H1 (cell line): ENCODE results near the gene CAPN7. TPM values are rescaled to one million over a fixed set of nuclear protein-coding genes. Genes with fewer than 3 reads are reported as not detected.

ENCODE experiments used
- CTCF ChIA-PET: fragments of 300-600 bp; sonication (Branson Sonifier 250); formaldehyde crosslinking; loops from one replicate; lab custom pipeline; 2021; ENCODE audit not compliant: partially characterized antibody; lab: Charles Lee
- POLR2A ChIA-PET: fragments of 300-600 bp; sonication (Branson Sonifier 250); formaldehyde crosslinking; loops from one replicate; lab custom pipeline; 2021; ENCODE audit warnings: inconsistent platforms; ENCODE audit not compliant: partially characterized antibody; lab: Charles Lee
- DNase-seq, 2 experiments: peaks; one replicate each; pipeline versions ENCODE4 v3.0.0 to v3.0.0-alpha.2; 2010 to 2022; ENCODE audit warnings: low spot score in 2 of 2, low read depth in 1 of 2, mixed read lengths in 1 of 2
- FAIRE-seq: peaks from 2 replicates; lab custom pipeline; 2011; peaks lifted over from hg19 to GRCh38; lab: Jason Lieb, UNC
- H2AFZ ChIP-seq: 2 replicates; pipeline ENCODE4 v1.8.1; 2012; ENCODE audit warnings: low read length, inconsistent platforms
- H2AK5ac ChIP-seq: 2 replicates; pipeline ENCODE4 v1.6.1; 2013; ENCODE audit warnings: low read depth, low read length
- H2BK120ac ChIP-seq: replicated peaks from 2 replicates; pipeline ENCODE3; 2013; ENCODE audit warnings: low read depth, low read length, inconsistent platforms
- H2BK12ac ChIP-seq: 2 replicates; pipeline ENCODE4 v1.6.1; 2013; ENCODE audit warnings: low read depth, low read length
- H2BK15ac ChIP-seq: 2 replicates; pipeline ENCODE4 v1.6.1; 2013; ENCODE audit warnings: low read length
- H2BK20ac ChIP-seq: 2 replicates; pipeline ENCODE4 v1.6.1; 2013; ENCODE audit warnings: low read length
- H2BK5ac ChIP-seq: 2 replicates; pipeline ENCODE4 v1.6.1; 2013; ENCODE audit warnings: low read depth, low read length
- H3K14ac ChIP-seq: 2 replicates; pipeline ENCODE4 v1.6.1; 2013; ENCODE audit warnings: inconsistent platforms; ENCODE audit not compliant: insufficient read length
- H3K18ac ChIP-seq: 2 replicates; pipeline ENCODE4 v1.6.1; 2013; ENCODE audit warnings: low read length; ENCODE audit errors: extremely low read depth
- H3K23ac ChIP-seq: 2 replicates; pipeline ENCODE4 v1.6.1; 2013; ENCODE audit warnings: inconsistent platforms; ENCODE audit not compliant: insufficient read length
- H3K23me2 ChIP-seq: 2 replicates; pipeline ENCODE4 v1.6.1; 2013; ENCODE audit warnings: low read depth, low read length
- H3K27ac ChIP-seq: 2 replicates; pipeline ENCODE4 v1.6.1; 2011; ENCODE audit warnings: low read depth, low read length, inconsistent platforms
- H3K27me3 ChIP-seq, 4 experiments: replicated peaks in 1 of 4; 1 replicate in 1 of 4; 2 replicates in 3 of 4; pipeline versions ENCODE4 v1.6.1 to v1.8.1; 2011 to 2013; ENCODE audit warnings: low read length in 3 of 4, mild to moderate bottlenecking in 3 of 4, inconsistent platforms in 2 of 4, mixed read lengths in 2 of 4, moderate library complexity in 1 of 4; ENCODE audit not compliant: control insufficient read depth in 3 of 4, insufficient read depth in 3 of 4; ENCODE audit errors: extremely low read depth in 1 of 4
- H3K36me3 ChIP-seq, 4 experiments: 2 replicates each; pipeline versions ENCODE4 v1.6.1 to v1.8.1; 2011 to 2013; ENCODE audit warnings: mild to moderate bottlenecking in 4 of 4, low read length in 3 of 4, moderate library complexity in 2 of 4, control low read depth in 1 of 4, inconsistent platforms in 1 of 4; ENCODE audit not compliant: insufficient read depth in 4 of 4, control insufficient read depth in 2 of 4
- H3K4ac ChIP-seq: replicated peaks from 2 replicates; pipeline ENCODE3; 2013; ENCODE audit warnings: low read length, low read depth, mixed read lengths, inconsistent platforms; ENCODE audit not compliant: insufficient read length
- H3K4me1 ChIP-seq, 4 experiments: replicated peaks in 1 of 4; 1 replicate in 1 of 4; 2 replicates in 3 of 4; pipeline versions ENCODE4 v1.6.1 to v1.8.1; 2011 to 2013; ENCODE audit warnings: low read length in 3 of 4, inconsistent platforms in 2 of 4, mixed read lengths in 1 of 4; ENCODE audit not compliant: insufficient read depth in 4 of 4, control insufficient read depth in 3 of 4
- H3K4me2 ChIP-seq, 2 experiments: 2 replicates each; pipeline versions ENCODE4 v1.6.1 to v1.8.1; 2011 to 2013; ENCODE audit warnings: low read depth in 2 of 2, low read length in 2 of 2, control low read depth in 1 of 2, inconsistent platforms in 1 of 2, mild to moderate bottlenecking in 1 of 2; ENCODE audit not compliant: insufficient read depth in 1 of 2
- H3K4me3 ChIP-seq, 4 experiments: fragments of 200-600, 300-600 bp in 1 of 4; sonication (generic), shearing (Covaris generic), sonication (Bioruptor Twin) in 1 of 4; 2 replicates each; pipeline versions ENCODE4 v1.5.1 to v1.8.1; 2011 to 2016; ENCODE audit warnings: low read length in 4 of 4, low read depth in 3 of 4, control low read depth in 2 of 4, inconsistent platforms in 2 of 4, mild to moderate bottlenecking in 2 of 4, mixed read lengths in 1 of 4, moderate library complexity in 1 of 4; ENCODE audit not compliant: insufficient read depth in 2 of 4; ENCODE audit errors: extremely low read depth in 1 of 4
- H3K56ac ChIP-seq: replicated peaks from 2 replicates; pipeline ENCODE3; 2013; ENCODE audit warnings: low read depth, mild to moderate bottlenecking, mixed read lengths, low read length, inconsistent platforms; ENCODE audit not compliant: insufficient read length
- H3K79me1 ChIP-seq: 2 replicates; pipeline ENCODE4 v1.6.1; 2013; ENCODE audit warnings: low read depth, low read length, control low read depth
- H3K79me2 ChIP-seq, 2 experiments: 2 replicates each; pipeline versions ENCODE4 v1.6.1 to v1.8.1; 2012 to 2013; ENCODE audit warnings: low read length in 2 of 2, mild to moderate bottlenecking in 2 of 2, inconsistent platforms in 1 of 2; ENCODE audit not compliant: insufficient read depth in 2 of 2, control insufficient read depth in 1 of 2
- H3K9ac ChIP-seq, 4 experiments: replicated peaks in 1 of 4; 1 replicate in 1 of 4; 2 replicates in 3 of 4; pipeline versions ENCODE4 v1.6.1 to v1.8.1; 2011 to 2013; ENCODE audit warnings: low read depth in 3 of 4, low read length in 3 of 4, control low read depth in 2 of 4, mild to moderate bottlenecking in 2 of 4, moderate library complexity in 2 of 4, inconsistent platforms in 1 of 4; ENCODE audit errors: extremely low read depth in 1 of 4
- H3K9me3 ChIP-seq, 2 experiments: 2 replicates each; pipeline versions ENCODE4 v1.6.1 to v1.8.1; 2012 to 2013; ENCODE audit warnings: mild to moderate bottlenecking in 2 of 2, moderate library complexity in 2 of 2, control low read depth in 1 of 2, inconsistent platforms in 1 of 2, low read depth in 1 of 2, low read length in 1 of 2, mixed read lengths in 1 of 2; ENCODE audit not compliant: insufficient read depth in 2 of 2
- H4K20me1 ChIP-seq, 2 experiments: replicated peaks in 1 of 2; 2 replicates each; pipeline versions ENCODE3 to v1.8.1; 2011 to 2013; ENCODE audit warnings: inconsistent platforms in 2 of 2, low read length in 2 of 2, mild to moderate bottlenecking in 1 of 2; ENCODE audit not compliant: insufficient read depth in 2 of 2, control insufficient read depth in 1 of 2
- H4K5ac ChIP-seq: 2 replicates; pipeline ENCODE4 v1.6.1; 2013; ENCODE audit warnings: low read length, low read depth, mixed read lengths, inconsistent platforms; ENCODE audit not compliant: insufficient read length
- H4K8ac ChIP-seq: 2 replicates; pipeline ENCODE4 v1.8.0; 2013; ENCODE audit warnings: mild to moderate bottlenecking, moderate library complexity, low read length, inconsistent platforms; ENCODE audit not compliant: insufficient read depth; ENCODE audit errors: extremely low read depth
- H4K91ac ChIP-seq: replicated peaks from 2 replicates; pipeline ENCODE3; 2013; ENCODE audit warnings: low read length, mixed read lengths, inconsistent platforms; ENCODE audit not compliant: insufficient read length
- EGR1 ChIP-seq: IDR thresholded peaks from 2 replicates; pipeline ENCODE4 v1.6.1; 2011; ENCODE audit warnings: low read depth, low read length, borderline replicate concordance
- EZH2 ChIP-seq: fragments of 200-600 bp; sonication (generic); IDR thresholded peaks from 2 replicates; pipeline ENCODE4 v1.7.1; 2012; ENCODE audit warnings: low read depth, mild to moderate bottlenecking, moderate library complexity, low read length, inconsistent platforms; ENCODE audit not compliant: severe bottlenecking
- RAD21 ChIP-seq, 2 experiments: IDR thresholded peaks in 1 of 2; conservative IDR thresholded peaks in 1 of 2; 2 replicates each; pipeline ENCODE4 v1.6.1; 2011; ENCODE audit warnings: low read depth in 2 of 2, low read length in 2 of 2, improper control_type of control experiment in 1 of 2, inconsistent platforms in 1 of 2, mild to moderate bottlenecking in 1 of 2, moderate library complexity in 1 of 2
- RXRA ChIP-seq: IDR thresholded peaks from 2 replicates; pipeline ENCODE4 v1.6.1; 2011; ENCODE audit warnings: low read depth, mild to moderate bottlenecking, low read length, moderate library complexity; ENCODE audit not compliant: insufficient read depth
- WGBS, 2 experiments: shearing (Covaris generic) in 1 of 2; methylation state at CpG; one replicate each; pipeline versions ENCODE4 v1.1.6 to v1.1.7; 2013 to 2015; ENCODE audit warnings: low lambda C conversion rate in 2 of 2, mixed read lengths in 2 of 2, inconsistent platforms in 1 of 2, low coverage in 1 of 2, missing lambda C conversion rate in 1 of 2; ENCODE audit not compliant: insufficient replicate concordance in 2 of 2, insufficient coverage in 1 of 2, insufficient read length in 1 of 2; ENCODE audit errors: extremely low coverage in 1 of 2, missing lambda C conversion rate in 1 of 2; 5-methylcytosine and 5-hydroxymethylcytosine counted together
- polyA plus RNA-seq, 7 experiments: library from polyadenylated mRNA; depleted of rRNA in 3 of 7; stranded (reverse) in 5 of 7; unstranded in 2 of 7; fragments of >200 nt in 5 of 7; fragments of 200-250 nt in 2 of 7; gene quantifications; 1 replicate in 5 of 7; 2 replicates in 1 of 7; 4 replicates in 1 of 7; pipeline versions ENCODE4 v1.2.1 to v1.2.3, GENCODE V29; 2011 to 2013; ENCODE audit warnings: missing spikeins in 2 of 7, mixed read lengths in 2 of 7
- total RNA-seq: library from RNA; stranded (reverse); fragmentation: NEBNext Ultra II Directional; extraction: Animal tissue kit (Norgen Biotek cat#: 25700); gene quantifications from 2 replicates; pipeline ENCODE4 v1.2.1, GENCODE V29; 2021
- TF ChIP-seq, protein P1 (sequence below): IDR thresholded peaks from 2 replicates; pipeline ENCODE4 v1.6.1; 2011; ENCODE audit warnings: low read length, improper control_type of control experiment
- TF ChIP-seq, protein P2 (sequence below): IDR thresholded peaks from 2 replicates; pipeline ENCODE4 v1.6.1; 2012; ENCODE audit warnings: inconsistent platforms

The CAPN7 gene
- total and polyA plus RNA-seq, 2 of the 8 experiments (the other 6 are each of a cell fraction or from before 2014, with no cell fraction given), result 5.3 to 13.2 TPM

DNA sequence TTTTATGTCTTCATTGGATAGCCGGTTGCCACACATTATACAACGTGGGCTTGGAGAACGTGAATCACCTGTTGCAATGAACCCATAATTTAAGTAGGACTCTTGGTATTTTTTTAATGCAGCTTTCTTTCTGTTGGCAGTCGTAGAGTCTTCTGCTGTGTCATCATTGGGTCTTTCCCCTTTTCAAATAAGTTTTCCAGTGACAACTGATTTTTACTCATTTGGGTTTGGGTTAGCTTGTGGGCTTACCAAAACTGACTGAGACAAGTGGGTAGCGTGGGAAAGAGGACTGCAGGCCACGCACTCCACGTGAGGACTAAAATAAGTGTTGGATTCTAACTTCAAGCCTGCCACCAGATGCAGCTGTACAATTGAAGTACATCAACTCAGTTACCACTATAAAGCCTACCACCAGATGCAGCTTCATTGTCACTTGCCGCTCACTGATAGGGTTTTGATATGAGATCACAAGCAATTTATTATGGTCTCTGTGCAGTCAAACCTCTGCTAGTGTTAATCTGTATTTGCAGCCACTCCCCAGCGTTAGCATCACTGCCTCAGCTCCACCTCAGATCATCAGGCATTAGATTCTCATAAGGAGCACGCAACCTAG lies 6.4 kb upstream of the CAPN7 start:
- TF ChIP-seq EGR1 (no peak), RAD21 (IDR thresholded peaks at IDR 0.05 in 1 of 2, conservative IDR thresholded peaks at IDR 0.05 in 1 of 2; ENCODE audit: low read depth in 2 of 2, low read length in 2 of 2) (no peak), RXRA (no peak), EZH2 (no peak)
- TF ChIP-seq, protein P1, sequence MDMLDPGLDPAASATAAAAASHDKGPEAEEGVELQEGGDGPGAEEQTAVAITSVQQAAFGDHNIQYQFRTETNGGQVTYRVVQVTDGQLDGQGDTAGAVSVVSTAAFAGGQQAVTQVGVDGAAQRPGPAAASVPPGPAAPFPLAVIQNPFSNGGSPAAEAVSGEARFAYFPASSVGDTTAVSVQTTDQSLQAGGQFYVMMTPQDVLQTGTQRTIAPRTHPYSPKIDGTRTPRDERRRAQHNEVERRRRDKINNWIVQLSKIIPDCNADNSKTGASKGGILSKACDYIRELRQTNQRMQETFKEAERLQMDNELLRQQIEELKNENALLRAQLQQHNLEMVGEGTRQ, result no peak
- TF ChIP-seq, protein P2, sequence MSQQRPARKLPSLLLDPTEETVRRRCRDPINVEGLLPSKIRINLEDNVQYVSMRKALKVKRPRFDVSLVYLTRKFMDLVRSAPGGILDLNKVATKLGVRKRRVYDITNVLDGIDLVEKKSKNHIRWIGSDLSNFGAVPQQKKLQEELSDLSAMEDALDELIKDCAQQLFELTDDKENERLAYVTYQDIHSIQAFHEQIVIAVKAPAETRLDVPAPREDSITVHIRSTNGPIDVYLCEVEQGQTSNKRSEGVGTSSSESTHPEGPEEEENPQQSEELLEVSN, result no peak
- TF ChIP-seq, all 59 proteins: peak for 0
- H4K8ac ChIP-seq, result no peak overlapping the region
- H3K4me3 ChIP-seq, result no peak overlapping the region
- no peaks in the 10 kb centered on the region; a peak in 2 of 7 replicates for H3K27me3 ChIP-seq
- H2BK120ac ChIP-seq, result no peak overlapping the region
- H4K20me1 ChIP-seq, result no peaks in the 10 kb centered on the region
- H3K9ac ChIP-seq, result no peak overlapping the region
- H4K91ac ChIP-seq, result no peak overlapping the region
- H3K4ac ChIP-seq, result no peak overlapping the region
- H3K4me2 ChIP-seq, result no peak overlapping the region
- FAIRE-seq, result no peak
- no peak overlapping the region for H3K27ac ChIP-seq
- DNase-seq, result no peak
- 94% methylated on average over 10 of the region's 10 CpGs; no CpG with 5 or more reads in 1 of the 2 experiments for WGBS, 2 experiments
- H3K79me1 ChIP-seq, result no peaks in the 10 kb centered on the region; the same call in 1 of the 2 replicates
- H3K4me1 ChIP-seq, result peaks cover 0 to 3% (median 0%) of the 10 kb centered on the region in 4 experiments; a peak in 2 of 7 replicates
- H3K23me2 ChIP-seq, result no peaks in the 10 kb centered on the region
- H2AK5ac ChIP-seq, result no peak overlapping the region
- no peak overlapping the region for H2BK5ac ChIP-seq
- no peak overlapping the region for H3K18ac ChIP-seq
- no peak overlapping the region for H4K5ac ChIP-seq
- H2BK15ac ChIP-seq, result no peak overlapping the region
- no peak overlapping the region for H3K56ac ChIP-seq
- ChIA-PET CTCF (interaction anchor here (0.6 to 7.2 kb wide), 9 partner anchors 22 to 358 kb away, joined by 3 to 86 read pairs (median 3); no protein-coding TSS in a partner anchor), POLR2A (no interaction called here)
- H3K79me2 ChIP-seq, result no peaks in the 10 kb centered on the region
- no peak overlapping the region for H2BK20ac ChIP-seq
- no peak overlapping the region for H3K14ac ChIP-seq
- no peak overlapping the region for H2BK12ac ChIP-seq
- H3K23ac ChIP-seq, result no peak overlapping the region
- no peak overlapping the region for H2AFZ ChIP-seq
- H3K36me3 ChIP-seq, result no peaks in the 10 kb centered on the region
- H3K9me3 ChIP-seq, result peaks cover 4 to 7% of the 10 kb centered on the region in 2 experiments; a peak in 1 of 4 replicates
